ENCODE data around the gene AMIGO1. TPM values are rescaled to one million over a fixed set of nuclear protein-coding genes. Genes with fewer than 3 reads are reported as not detected.

AMIGO1 gene
- total RNA-seq, 4 donors from 2014 or later = 8.1 to 10.3 (median 8.4) TPM

GRCh38 chr1:109498161-109498801 lies 11.2 kb downstream of the AMIGO1 start:
- peaks cover 0 to 67% (median 0%) of the 10 kb centered on the region in 3 donors for H3K36me3 ChIP-seq
- peaks cover 0 to 77% (median 30%) of the 10 kb centered on the region in 4 donors for H3K4me1 ChIP-seq
- TF ChIP-seq EP300 (IDR thresholded peaks at IDR 0.05) (no peak), POLR2A (IDR thresholded peaks at IDR 0.05) (no peak), CTCF (IDR thresholded peaks at IDR 0.05) (peak; percentile 18 to 55 (median 30))
- H3K9me3 ChIP-seq = no peaks in the 10 kb centered on the region
- H3K27me3 ChIP-seq = no peaks in the 10 kb centered on the region
- DNase-seq (ENCODE audit: low spot score in 2 of 2) = no peak
- WGBS, 2 donors = 51 to 65% methylated on average over 8 to 12 of the region's 12 CpGs
- H3K27ac ChIP-seq = no peak overlapping the region
- H3K4me3 ChIP-seq = no peak overlapping the region

GRCh38 chr1:109497449-109498160 lies 11.9 kb downstream of the AMIGO1 start:
- TF ChIP-seq CTCF (IDR thresholded peaks at IDR 0.05) (no peak), EP300 (IDR thresholded peaks at IDR 0.05) (no peak), POLR2A (IDR thresholded peaks at IDR 0.05) (no peak)
- H3K27me3 ChIP-seq = no peaks in the 10 kb centered on the region
- 58 to 61% methylated on average over 9 of the region's 9 CpGs for WGBS, 2 donors
- peaks cover 0 to 60% (median 0%) of the 10 kb centered on the region in 3 donors for H3K36me3 ChIP-seq
- no peak overlapping the region for H3K27ac ChIP-seq
- H3K4me1 ChIP-seq = peaks cover 0 to 79% (median 31%) of the 10 kb centered on the region in 4 donors
- no peak for DNase-seq (ENCODE audit: low spot score in 2 of 2)
- no peaks in the 10 kb centered on the region for H3K9me3 ChIP-seq
- no peak overlapping the region for H3K4me3 ChIP-seq

GRCh38 chr1:109495738-109496137 lies 13.8 kb downstream of the AMIGO1 start:
- no peak overlapping the region for H3K4me3 ChIP-seq
- TF ChIP-seq CTCF (IDR thresholded peaks at IDR 0.05) = no peak
- no peak for TF ChIP-seq EP300 (IDR thresholded peaks at IDR 0.05)
- no peak for TF ChIP-seq POLR2A (IDR thresholded peaks at IDR 0.05)
- peaks cover 0 to 49% (median 0%) of the 10 kb centered on the region in 3 donors for H3K36me3 ChIP-seq
- WGBS, 2 donors = 88 to 91% methylated on average over 5 to 7 of the region's 7 CpGs
- DNase-seq (ENCODE audit: low spot score in 2 of 2) = no peak
- no peaks in the 10 kb centered on the region for H3K9me3 ChIP-seq
- H3K27ac ChIP-seq = no peak overlapping the region
- H3K27me3 ChIP-seq = no peaks in the 10 kb centered on the region
- H3K4me1 ChIP-seq = peaks cover 0 to 63% (median 23%) of the 10 kb centered on the region in 4 donors

GRCh38 chr1:109493805-109494539 lies 15.6 kb downstream of the AMIGO1 start, which contains the start of gene CYB561D1:
CYB561D1 (plus strand) TSS chr1:109494094; CDS start chr1:109494140, 46 bp downstream.
- peaks cover 0 to 51% (median 0%) of the 10 kb centered on the region in 3 donors for H3K36me3 ChIP-seq
- peaks cover 0 to 47% (median 17%) of the 10 kb centered on the region in 4 donors for H3K4me1 ChIP-seq
- TF ChIP-seq POLR2A (IDR thresholded peaks at IDR 0.05) (peak in 1 of 2 donors; percentile 27), EP300 (IDR thresholded peaks at IDR 0.05) (peak; percentile 29 to 85), CTCF (IDR thresholded peaks at IDR 0.05) (peak; percentile 92 to 98 (median 95))
- DNase-seq (ENCODE audit: low spot score in 2 of 2) = peak; percentile 72 to 77
- H3K27ac ChIP-seq = peak within 1 kb of the TSS; percentile 60 to 86 (median 72)
- no peaks in the 10 kb centered on the region for H3K27me3 ChIP-seq
- H3K9me3 ChIP-seq = no peaks in the 10 kb centered on the region
- WGBS, 2 donors = 0% methylated on average over 20 to 42 of the region's 44 CpGs
- H3K4me3 ChIP-seq = peak within 1 kb of the TSS; percentile 57 to 89 (median 86)
